ENCODE results near the gene FHOD3.

DNA sequence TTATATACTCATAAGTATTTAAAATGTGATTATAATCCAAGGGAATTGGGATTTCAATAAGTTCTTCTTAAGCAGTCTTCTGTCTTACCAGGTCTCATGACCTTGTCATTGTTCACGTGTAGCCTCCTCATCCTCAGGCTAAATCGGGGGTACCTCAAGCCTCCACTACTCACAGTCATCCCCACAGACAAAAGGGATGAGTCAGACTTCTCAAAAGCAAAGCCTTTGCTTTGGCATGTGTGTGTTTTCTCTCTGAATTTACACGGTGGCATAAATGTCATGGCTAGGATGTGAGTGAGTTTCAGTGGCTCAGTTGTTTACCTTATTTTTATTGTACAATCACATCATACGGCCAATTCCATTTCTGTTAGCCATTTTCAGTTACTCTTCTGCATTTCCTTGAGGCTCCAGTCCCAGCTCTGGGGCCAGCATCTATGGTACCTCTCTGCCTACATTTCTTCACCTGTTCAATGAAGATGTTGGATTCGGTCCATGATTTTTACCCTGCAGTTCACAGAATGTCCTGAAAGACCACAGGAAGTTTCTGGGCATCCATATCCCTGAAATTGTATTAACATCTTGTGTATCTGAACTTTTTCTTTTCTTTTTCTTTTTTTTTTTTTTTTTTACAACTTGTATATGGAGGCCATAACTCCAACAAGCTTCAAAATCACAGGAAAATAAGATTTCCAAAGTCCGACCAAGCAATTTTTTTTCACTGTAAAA is 195.3 kb downstream of the FHOD3 start:
- TF ChIP-seq, protein P1, sequence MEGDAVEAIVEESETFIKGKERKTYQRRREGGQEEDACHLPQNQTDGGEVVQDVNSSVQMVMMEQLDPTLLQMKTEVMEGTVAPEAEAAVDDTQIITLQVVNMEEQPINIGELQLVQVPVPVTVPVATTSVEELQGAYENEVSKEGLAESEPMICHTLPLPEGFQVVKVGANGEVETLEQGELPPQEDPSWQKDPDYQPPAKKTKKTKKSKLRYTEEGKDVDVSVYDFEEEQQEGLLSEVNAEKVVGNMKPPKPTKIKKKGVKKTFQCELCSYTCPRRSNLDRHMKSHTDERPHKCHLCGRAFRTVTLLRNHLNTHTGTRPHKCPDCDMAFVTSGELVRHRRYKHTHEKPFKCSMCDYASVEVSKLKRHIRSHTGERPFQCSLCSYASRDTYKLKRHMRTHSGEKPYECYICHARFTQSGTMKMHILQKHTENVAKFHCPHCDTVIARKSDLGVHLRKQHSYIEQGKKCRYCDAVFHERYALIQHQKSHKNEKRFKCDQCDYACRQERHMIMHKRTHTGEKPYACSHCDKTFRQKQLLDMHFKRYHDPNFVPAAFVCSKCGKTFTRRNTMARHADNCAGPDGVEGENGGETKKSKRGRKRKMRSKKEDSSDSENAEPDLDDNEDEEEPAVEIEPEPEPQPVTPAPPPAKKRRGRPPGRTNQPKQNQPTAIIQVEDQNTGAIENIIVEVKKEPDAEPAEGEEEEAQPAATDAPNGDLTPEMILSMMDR (IDR thresholded peaks at IDR 0.05; ENCODE audit: insufficient read depth, low read depth, low read length) = no peak
- no peak for TF ChIP-seq EZH2 (IDR thresholded peaks at IDR 0.05; ENCODE audit: insufficient read depth, low read length)
